CD4-positive, alpha-beta T cell treated with Interferon alpha-2 for 1 hour (primary cell): ENCODE measurements around the gene P3H1.
"Not testable (repeated sequence)": the region's sequence is repeated elsewhere in the genome, so short reads cannot be mapped to it uniquely, and the experiment has no call there.

Experiments
- DNase-seq, 2 donors: peaks; one replicate each; pipeline ENCODE4 v3.0.0-alpha.2; 2020 to 2022

P3H1 gene

GRCh38 chr1:42766741-42767509, at the start of gene P3H1, which contains the start of gene C1orf50:
Gene P3H1, minus strand, starts transcription at chr1:42767028. Its CDS starts 57 bp downstream, at chr1:42766971.
Gene C1orf50, plus strand, starts transcription at chr1:42767249. Its CDS starts 63 bp downstream, at chr1:42767312.
- DNase-seq = peak; percentile 100

DNA sequence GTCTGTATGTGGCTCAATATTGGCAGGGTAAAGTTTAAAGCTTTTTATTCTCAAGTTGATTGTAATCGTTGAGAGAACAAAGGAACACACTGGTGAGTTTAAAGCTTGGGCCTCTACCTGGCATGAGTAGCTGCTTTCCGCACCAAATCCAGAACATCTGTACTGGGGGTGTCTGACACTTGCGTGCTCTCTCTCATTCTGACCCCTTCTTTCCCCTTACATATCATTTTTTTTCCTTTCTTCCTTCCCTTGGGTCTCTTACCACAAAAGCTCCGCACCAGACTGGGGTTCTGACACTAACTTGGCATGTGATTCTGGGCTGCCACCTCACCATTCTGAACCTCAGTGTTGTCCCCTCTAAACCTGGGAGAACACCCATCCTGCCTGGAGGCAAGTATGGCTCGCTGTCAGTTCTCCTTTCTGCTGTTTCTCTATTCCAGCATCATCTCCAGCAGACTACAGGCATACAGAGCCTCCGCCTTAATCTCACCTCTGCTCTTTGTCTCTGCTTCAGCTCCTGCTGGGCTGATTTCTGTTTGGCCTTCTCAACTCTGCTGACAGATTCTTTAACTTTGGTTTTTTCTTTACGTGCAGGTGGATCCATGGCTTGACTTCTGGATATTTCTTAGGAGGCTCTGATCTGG, 49.2 kb upstream of the P3H1 start:
- DNase-seq = peak in 1 of 2 donors; percentile 3

DNA sequence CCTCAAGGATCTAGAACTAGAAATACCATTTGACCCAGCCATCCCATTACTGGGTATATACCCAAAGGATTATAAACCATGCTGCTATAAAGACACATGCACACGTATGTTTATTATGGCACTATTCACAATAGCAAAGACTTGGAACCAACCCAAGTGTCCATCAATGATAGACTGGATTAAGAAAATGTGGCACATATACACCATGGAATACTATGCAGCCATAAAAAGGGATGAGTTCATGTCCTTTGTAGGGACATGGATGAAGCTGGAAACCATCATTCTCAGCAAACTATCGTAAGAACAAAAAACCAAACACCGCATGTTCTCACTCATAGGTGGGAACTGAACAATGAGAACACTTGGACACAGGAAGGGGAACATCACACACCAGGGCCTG, 48.0 kb upstream of the P3H1 start:
- not testable (repeated sequence) for DNase-seq

DNA sequence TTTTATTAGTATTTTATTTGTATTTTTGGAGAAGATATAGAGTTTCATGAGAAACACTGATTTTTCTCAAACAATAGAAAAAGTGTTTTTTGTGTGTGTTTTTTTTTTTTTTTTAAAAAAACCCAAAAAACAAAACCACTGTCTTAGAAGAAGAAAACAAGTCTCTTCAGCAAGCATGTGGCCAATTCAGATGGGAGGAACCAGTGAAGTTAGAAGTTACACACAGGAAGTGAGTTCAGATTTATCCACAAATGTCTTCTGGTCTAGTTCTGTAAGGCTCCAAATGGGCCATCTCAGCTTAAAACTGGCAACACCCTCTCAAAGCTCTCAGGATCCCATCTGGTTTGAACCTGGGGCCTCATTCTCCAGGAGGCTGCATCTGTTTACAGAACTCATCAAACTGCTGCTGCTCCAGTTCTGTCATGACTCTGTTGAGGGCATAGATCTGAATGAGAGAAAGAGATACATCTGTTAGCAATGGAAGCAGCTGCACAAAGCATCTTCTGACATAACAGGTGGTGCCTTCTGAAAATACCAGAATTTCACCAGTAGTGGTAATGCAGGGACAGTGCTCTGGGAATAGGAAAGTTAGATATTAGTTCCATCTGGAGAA, 40.3 kb upstream of the P3H1 start:
- DNase-seq = no peak

GRCh38 chr1:42806593-42806992, 39.8 kb upstream of the P3H1 start:
- DNase-seq = no peak

GRCh38 chr1:42806171-42806570, 39.3 kb upstream of the P3H1 start:
- no peak for DNase-seq

DNA sequence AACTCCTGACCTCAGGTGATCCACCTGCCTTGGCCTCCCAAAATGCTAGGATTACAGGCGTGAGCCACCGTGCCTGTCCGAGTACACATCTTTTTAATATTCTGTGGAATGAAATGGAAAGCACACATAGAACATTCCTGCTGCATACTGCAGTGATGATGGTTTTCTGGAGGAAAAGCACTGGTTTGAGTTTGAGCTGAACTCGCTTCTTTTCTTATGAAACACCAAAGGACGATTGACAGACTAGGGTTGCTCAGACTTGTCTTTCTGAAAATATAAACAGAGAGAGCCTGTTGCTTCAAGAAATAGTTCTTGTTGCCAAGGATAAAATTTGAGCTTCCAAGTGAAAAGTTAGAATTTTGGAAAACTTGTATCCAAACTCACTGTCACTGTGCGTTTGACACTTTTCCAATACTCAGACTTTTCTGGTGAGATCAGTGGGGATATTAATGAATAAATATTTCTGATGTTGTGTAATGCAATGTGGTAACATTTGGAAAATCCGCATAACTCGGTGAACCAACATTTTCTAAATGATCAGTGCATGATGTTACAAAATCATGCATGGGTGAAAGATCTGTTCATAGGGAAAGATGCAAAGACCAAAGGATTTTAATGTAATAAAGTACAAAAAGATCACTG, 35.1 kb upstream of the P3H1 start:
- DNase-seq = no peak

DNA sequence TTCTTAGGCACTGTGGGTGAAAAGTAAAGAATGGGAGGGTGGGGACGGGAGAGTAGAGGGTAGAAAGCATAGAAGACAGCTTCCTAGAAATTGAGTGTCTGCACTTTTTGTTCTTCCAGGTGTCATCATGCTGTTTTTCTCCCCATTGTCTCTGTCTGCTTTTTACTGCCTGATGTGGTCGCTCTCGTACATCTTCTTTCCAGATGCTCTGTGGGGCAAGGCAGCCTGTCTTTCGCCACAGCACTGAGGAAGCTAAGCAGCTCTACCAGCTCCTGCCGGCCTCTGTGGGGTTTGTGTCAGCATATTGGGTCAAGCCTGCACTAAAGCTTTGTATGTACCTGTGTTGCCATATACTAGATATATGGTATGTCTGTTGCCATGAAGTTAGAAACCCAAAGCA, 31.2 kb upstream of the P3H1 start:
- no peak for DNase-seq

DNA sequence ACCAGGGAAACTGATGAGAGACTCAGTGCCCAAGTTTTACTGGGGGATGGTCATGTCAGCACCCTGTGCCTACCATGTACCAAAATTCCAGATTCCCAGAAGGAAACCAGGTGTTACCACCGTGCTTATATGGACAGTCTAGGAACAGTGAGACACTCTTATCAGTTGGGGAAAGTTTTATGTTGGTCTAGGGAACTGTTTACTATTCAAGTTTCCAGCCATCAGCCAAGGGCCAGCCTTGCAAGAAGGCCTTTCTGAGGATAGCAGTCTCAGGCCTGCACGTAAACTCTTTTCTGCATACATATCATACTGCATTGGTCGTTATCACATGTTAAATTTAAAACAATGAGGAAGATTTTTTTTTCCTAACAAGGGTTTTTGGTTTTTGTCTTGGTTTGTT, 30.6 kb upstream of the P3H1 start:
- DNase-seq = no peak

DNA sequence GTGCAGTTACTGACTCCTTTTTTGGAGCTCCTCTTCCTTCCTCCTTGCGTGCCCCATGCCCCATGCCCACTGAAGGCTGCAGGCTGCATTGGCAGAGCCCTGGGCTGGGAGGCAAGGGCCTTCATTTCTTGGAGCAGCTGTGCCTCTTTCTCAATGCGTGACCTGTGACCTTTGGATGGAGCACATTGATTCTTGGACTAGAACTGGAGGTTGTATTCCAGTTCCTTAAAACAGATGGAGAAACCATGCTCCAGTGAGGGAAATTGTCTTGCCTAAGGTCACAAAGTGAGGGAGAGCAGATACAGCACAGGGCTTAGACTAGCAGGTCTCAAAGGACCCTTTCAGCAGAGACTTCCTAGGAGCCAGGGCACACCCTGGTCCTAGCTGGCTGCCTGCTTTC, 27.0 kb upstream of the P3H1 start:
- DNase-seq = no peak

- DNase-seq = no peak
Measured at GRCh38 chr1:42788021-42788420, 21.2 kb upstream of the P3H1 start.

DNA sequence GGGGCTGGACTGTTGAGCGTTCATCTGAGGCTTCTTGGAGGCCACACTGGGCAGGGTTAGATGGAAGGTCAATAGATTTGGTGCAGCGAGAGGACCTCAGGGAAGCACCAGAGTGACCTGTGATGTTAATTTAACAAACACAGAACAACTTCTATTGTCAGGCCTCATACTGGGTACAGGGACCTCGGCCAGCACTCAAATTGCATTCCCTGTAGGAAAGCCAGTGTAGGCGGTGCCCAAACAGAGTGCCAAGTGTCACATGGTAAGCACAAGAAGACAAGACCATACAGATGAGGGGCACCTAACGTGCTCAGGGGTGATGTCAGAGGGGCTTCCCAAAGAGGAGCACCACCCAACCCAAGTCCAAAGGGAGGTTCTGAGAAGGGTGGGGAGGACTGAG, 19.3 kb upstream of the P3H1 start:
- DNase-seq = no peak

- DNase-seq = peak; percentile 23 to 43
Measured at GRCh38 chr1:42784946-42785693, 18.3 kb upstream of the P3H1 start, which contains the start of gene TMEM269. Gene TMEM269, plus strand, starts transcription at chr1:42784991. Its CDS starts 4,903 bp downstream, at chr1:42789894.

GRCh38 chr1:42784547-42784945, 17.7 kb upstream of the P3H1 start:
- DNase-seq = no peak

GRCh38 chr1:42783092-42783491, 16.3 kb upstream of the P3H1 start:
- DNase-seq = no peak

DNA sequence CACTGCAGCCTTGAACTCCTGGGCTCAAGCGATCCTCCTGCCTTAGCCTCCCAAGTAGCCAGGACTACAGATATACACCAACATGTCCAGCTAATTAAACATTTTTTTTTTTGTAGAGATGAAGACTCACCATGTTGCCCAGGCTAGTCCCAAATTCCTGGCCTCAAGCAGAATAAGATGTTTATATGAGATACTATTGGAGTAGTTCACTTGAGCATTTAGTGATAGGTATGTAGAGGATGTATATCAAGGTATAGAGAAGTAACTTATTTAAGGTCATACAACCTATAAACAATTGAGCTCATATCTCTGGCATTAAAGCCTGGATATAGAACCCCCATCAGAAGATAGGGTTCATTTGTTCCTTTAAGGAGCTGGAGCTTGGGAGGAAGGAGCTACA, 13.3 kb upstream of the P3H1 start:
- DNase-seq = no peak

DNA sequence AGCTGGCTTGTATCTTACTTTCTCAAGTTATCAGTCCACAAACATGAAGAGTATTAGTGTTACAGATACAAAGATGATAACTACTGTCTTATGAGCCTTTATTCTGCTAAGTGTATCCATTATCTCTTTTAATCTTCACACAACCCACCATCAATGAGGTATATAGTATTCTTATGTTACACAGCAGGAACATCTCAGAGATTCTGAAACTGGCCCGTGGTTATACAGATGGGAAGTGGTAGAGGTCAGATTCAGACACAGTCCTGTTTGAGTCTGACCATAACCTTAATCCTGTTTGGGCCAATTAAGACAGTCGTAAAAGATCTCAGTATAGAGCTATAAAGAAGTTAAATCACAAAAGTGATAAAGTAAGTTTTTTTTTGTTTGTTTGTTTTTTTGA, 12.9 kb upstream of the P3H1 start:
- DNase-seq = no peak

GRCh38 chr1:42777852-42778251, 11.0 kb upstream of the P3H1 start:
- DNase-seq = peak; percentile 17 to 49

- DNase-seq = no peak
Measured at GRCh38 chr1:42776502-42776901, 9.7 kb upstream of the P3H1 start.

DNA sequence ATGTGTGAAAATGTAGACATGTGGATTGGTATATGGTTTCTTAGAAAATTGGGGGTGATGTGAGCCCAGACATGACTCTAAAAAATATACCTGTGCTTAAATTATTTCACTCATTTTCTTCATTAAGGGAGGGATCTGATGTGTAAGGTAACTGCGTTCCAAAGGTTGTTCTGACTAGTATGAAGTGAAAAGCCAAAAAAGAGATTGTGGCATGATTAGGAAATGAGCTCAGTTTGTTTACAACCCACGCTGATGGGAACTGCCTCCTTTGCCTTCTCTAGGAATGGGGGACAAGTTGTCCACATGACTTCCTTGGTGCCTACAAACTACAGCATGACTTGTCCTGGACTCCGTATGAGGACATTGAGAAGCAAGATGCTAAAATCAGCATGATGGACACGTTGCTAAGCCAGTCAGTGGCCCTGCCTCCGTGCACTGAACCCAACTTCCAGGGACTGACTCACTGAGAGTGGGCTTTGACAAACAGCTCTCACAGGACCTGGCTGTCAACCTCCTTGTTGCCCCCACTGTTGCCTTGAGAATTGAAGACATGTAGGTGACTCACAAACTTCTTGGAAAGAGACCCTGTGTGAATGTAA, 8.2 kb upstream of the P3H1 start:
- no peak for DNase-seq

GRCh38 chr1:42773420-42773819, 6.6 kb upstream of the P3H1 start:
- no peak for DNase-seq

GRCh38 chr1:42769811-42770210, 3.0 kb upstream of the P3H1 start:
- no peak for DNase-seq
